ENCODE measurements around the gene UNC13A. TPM values are rescaled to one million over a fixed set of nuclear protein-coding genes. Genes with fewer than 3 reads are reported as not detected.

The UNC13A gene
- total RNA-seq, 3 donors from 2014 or later: under 0.01 to 0.15 TPM; not detected in 1

DNA sequence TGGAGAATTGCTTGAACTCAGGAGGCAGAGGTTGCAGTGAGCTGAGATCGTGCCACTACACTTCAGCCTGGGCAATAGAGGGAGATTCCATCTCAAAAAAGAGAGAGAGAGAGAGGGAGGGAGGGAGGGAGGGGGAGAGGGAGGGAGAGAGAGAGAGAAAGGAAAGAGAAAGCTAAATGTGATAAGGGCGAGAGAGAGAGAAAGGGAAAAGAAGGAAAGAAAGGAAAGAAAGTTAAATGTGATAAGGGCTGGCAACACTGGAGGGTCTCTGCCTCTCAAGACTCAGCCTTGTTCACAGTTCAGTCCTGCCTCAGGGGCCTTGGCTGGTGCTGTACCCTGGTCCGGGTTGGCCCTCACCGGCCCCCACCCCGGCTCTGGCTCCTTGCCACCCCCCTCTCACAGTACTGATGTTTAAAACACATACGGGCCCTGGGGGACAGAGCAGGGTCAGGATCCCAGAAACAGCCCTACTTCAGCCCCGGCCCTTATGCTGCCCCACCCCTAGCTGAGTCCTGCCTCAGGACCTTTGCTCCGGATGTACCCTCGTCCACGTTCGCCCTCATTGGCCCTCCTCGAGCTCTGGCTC lies 34.6 kb upstream of the UNC13A start:
- intact Hi-C loops (cut with DNase I; ENCODE audit: low total_unique reads): no loop called here
- H3K9me3 ChIP-seq: no peaks in the 10 kb centered on the region
- no peaks in the 10 kb centered on the region for H3K36me3 ChIP-seq
- no peak overlapping the region for H3K4me3 ChIP-seq
- H3K27ac ChIP-seq: no peak overlapping the region
- no peaks in the 10 kb centered on the region for H3K27me3 ChIP-seq
- DNase-seq (ENCODE audit: low spot score in 2 of 2): no peak
- H3K4me1 ChIP-seq: peaks cover 12 to 22% of the 10 kb centered on the region in 2 donors
- no peak for TF ChIP-seq POLR2A (IDR thresholded peaks at IDR 0.05)
- no peak for TF ChIP-seq POLR2AphosphoS5 (IDR thresholded peaks at IDR 0.05)
- TF ChIP-seq, protein P1, sequence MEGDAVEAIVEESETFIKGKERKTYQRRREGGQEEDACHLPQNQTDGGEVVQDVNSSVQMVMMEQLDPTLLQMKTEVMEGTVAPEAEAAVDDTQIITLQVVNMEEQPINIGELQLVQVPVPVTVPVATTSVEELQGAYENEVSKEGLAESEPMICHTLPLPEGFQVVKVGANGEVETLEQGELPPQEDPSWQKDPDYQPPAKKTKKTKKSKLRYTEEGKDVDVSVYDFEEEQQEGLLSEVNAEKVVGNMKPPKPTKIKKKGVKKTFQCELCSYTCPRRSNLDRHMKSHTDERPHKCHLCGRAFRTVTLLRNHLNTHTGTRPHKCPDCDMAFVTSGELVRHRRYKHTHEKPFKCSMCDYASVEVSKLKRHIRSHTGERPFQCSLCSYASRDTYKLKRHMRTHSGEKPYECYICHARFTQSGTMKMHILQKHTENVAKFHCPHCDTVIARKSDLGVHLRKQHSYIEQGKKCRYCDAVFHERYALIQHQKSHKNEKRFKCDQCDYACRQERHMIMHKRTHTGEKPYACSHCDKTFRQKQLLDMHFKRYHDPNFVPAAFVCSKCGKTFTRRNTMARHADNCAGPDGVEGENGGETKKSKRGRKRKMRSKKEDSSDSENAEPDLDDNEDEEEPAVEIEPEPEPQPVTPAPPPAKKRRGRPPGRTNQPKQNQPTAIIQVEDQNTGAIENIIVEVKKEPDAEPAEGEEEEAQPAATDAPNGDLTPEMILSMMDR (IDR thresholded peaks at IDR 0.05): no peak

DNA sequence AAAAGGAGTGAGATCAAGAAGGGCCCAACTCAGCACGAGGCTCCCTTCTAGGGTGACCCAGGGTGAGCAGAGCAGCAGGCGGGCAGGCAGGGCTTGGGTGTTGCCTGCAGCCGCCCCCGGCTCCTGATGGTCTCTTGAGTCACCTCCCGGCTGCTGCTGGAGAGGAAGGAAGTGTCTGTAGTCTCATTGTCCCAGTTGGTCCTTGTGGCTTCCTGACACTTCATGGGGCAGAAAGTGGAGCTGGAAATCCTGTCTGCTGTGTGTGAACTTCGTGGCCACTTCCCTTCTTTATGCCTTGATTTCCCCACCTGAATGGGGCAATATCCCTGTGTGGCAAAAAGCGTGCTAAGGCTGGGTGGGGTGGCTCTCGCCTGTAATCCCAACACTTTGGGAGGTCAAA lies 33.7 kb upstream of the UNC13A start:
- Histone ChIP-seq H3K36me3 (no peaks in the 10 kb centered on the region), H3K27ac (peak overlapping the region in 1 of 2 donors; percentile 48), H3K27me3 (no peaks in the 10 kb centered on the region), H3K9me3 (no peaks in the 10 kb centered on the region), H3K4me1 (peaks cover 12 to 29% of the 10 kb centered on the region in 2 donors), H3K4me3 (peak overlapping the region in 1 of 3 donors; percentile 84)
- DNase-seq (ENCODE audit: low spot score in 2 of 2): no peak
- TF ChIP-seq POLR2A (IDR thresholded peaks at IDR 0.05) (no peak), POLR2AphosphoS5 (IDR thresholded peaks at IDR 0.05) (no peak)
- TF ChIP-seq, protein P1 (IDR thresholded peaks at IDR 0.05): no peak
- intact Hi-C loops (cut with DNase I; ENCODE audit: low total_unique reads): no loop called here

DNA sequence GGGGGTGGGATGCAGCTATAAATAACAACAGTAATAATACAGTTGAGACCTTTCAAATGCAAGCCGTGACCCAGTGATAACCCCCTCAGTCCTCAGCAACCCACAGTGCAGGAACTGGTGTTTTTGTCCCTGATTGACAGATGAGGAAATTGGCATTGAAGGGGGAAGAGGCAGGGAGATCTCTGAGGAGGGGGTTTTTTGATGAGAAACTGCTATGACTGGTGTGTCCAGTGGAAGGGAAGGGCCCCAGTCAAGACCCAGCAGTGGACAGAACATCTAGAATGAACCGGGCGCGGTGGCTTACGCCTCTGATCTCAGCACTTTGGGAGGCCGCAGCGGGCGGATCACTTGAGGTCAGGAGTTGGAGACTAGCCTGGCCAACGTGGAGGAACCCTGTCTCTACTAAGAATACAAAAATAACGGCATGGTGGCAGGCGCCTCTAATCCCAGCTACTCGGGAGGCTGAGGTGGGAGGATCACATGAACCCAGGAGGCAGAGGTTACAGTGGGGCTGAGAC lies 33.0 kb upstream of the UNC13A start:
- Histone ChIP-seq H3K9me3 (no peaks in the 10 kb centered on the region), H3K4me3 (peak overlapping the region in 2 of 3 donors; percentile 84 to 96), H3K27ac (peak overlapping the region in 1 of 2 donors; percentile 48), H3K4me1 (peaks cover 12 to 29% of the 10 kb centered on the region in 2 donors), H3K27me3 (no peaks in the 10 kb centered on the region), H3K36me3 (no peaks in the 10 kb centered on the region)
- intact Hi-C loops (cut with DNase I; ENCODE audit: low total_unique reads): no loop called here
- TF ChIP-seq, protein P1 (IDR thresholded peaks at IDR 0.05): no peak
- TF ChIP-seq POLR2AphosphoS5 (IDR thresholded peaks at IDR 0.05) (no peak), POLR2A (IDR thresholded peaks at IDR 0.05) (no peak)
- no peak for DNase-seq (ENCODE audit: low spot score in 2 of 2)

DNA sequence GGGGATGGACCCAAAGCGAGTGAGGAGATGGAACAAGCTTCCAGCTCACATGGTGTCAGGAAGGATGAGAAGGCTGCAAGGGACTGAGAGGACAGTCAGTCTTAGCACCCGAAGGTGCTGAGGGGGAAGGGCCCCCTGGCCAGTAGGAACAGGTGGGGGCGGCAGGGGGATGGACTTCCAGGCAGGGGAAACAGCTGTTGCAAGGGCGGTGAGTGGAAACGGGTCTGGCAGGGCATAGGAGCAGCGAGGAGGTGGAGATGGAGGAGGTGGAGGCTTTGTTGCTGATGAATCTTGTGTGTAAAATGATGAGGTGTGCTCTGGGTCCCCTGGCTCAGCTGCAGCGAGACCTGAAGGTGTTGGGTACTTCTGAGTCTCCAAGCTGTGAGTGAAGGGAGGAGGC lies 32.3 kb upstream of the UNC13A start:
- no peak for TF ChIP-seq POLR2AphosphoS5 (IDR thresholded peaks at IDR 0.05)
- no peak for TF ChIP-seq POLR2A (IDR thresholded peaks at IDR 0.05)
- TF ChIP-seq, protein P1 (IDR thresholded peaks at IDR 0.05): no peak
- intact Hi-C loops (cut with DNase I; ENCODE audit: low total_unique reads): no loop called here
- H3K9me3 ChIP-seq: no peaks in the 10 kb centered on the region
- peaks cover 12 to 29% of the 10 kb centered on the region in 2 donors for H3K4me1 ChIP-seq
- peak overlapping the region in 1 of 2 donors; percentile 48 for H3K27ac ChIP-seq
- H3K27me3 ChIP-seq: no peaks in the 10 kb centered on the region
- DNase-seq (ENCODE audit: low spot score in 2 of 2): no peak
- no peaks in the 10 kb centered on the region for H3K36me3 ChIP-seq
- peak overlapping the region; percentile 84 to 98 (median 96) for H3K4me3 ChIP-seq

DNA sequence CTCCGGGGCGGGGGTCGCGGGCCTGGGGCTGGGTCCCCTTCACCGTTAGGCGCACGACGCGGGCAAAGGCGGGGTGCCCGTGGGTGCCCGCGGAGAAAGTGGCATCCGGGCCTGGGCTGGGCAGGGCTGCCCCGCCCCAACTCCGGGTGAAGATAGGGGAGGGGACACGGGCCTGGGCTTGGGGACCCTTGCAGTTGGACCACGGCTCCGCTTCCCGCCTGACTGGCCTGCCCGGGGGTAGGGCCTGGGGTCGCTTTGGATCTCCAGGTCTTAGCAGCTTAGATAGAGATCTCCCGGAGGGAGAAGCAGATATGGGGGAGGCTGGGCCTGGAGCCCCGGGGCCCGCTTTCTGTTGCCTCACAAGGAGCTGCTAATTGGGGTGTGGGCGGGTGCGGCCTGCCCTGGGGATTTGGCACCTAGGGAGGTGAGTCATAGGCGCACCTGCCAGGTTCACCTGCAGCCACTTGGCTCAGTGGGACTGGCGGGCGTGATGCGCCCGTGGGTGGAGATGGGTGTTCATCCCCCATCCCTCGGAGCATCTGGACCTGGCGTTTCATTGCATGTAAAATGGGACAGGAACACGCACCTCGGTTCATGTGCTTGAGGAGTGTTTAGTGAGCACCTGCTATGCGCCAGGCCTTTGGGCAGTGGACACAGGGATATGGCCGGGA lies 31.7 kb upstream of the UNC13A start:
- intact Hi-C loops (cut with DNase I; ENCODE audit: low total_unique reads): no loop called here
- Histone ChIP-seq H3K27me3 (no peaks in the 10 kb centered on the region), H3K4me3 (peak overlapping the region; percentile 84 to 98 (median 96)), H3K9me3 (no peaks in the 10 kb centered on the region), H3K27ac (peak overlapping the region; percentile 79 to 88), H3K4me1 (peaks cover 12 to 29% of the 10 kb centered on the region in 2 donors), H3K36me3 (no peaks in the 10 kb centered on the region)
- TF ChIP-seq POLR2AphosphoS5 (IDR thresholded peaks at IDR 0.05): peak in 1 of 3 donors; percentile 25
- TF ChIP-seq, protein P1 (IDR thresholded peaks at IDR 0.05): no peak
- DNase-seq (ENCODE audit: low spot score in 2 of 2): peak; percentile 52 to 59
